Measurements from ENCODE around the gene ABI3BP. TPM values are rescaled to one million over a fixed set of nuclear protein-coding genes. Genes with fewer than 3 reads are reported as not detected.
A peak's percentile ranks its signal among the peaks of the same experiment; 100 is the strongest.

Gene ABI3BP
- total RNA-seq, 1 experiment from 2014 or later, result 0.74 TPM

DNA sequence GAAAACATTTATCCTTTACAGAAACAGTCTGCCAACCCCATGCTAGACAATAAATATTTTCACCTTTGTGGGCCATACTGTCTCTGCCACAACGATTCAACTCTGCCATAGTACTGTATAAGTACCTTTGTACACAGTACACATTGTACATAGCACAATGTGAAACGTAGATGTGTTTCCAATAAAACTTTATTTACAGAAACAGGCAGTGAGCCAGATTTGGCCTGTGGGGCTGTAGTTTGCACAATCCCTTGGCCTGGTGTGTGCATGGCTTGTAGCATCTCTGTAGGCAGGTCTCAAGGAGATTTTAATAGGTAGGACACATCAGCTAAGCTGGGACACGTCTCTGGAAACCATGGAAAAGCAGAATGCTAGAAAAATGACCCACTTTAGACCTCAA lies 209.6 kb downstream of the ABI3BP start (continued):
- TF ChIP-seq GTF2I (CRISPR knock-in tag; conservative IDR thresholded peaks at IDR 0.05), result no peak

DNA sequence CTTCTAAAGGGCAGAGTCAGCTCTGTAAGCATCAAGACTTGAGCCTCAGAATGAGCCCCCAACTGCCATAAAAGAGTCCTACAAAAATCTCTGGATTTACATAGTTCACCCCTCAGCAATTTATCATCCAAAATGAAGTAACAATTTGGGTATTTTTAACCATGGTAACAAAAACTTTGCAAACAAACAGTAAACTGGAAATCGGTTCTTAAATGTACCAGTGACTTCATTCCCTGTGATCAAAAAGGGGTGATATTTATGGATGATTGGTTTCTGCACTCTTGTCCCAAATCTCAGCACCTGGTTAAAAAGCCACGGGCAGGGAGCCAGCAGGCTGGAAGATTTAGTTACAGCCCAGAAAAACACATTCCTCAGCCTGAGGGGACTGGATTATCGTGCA lies 210.3 kb downstream of the ABI3BP start:
- Mint-ChIP-seq H3K36me3 (peaks cover 5% of the 10 kb centered on the region; the same call in 1 of the 2 replicates), H3K27me3 (ENCODE audit: low read depth) (no peaks in the 10 kb centered on the region; the same call in 1 of the 2 replicates), H3K4me3 (no peak overlapping the region), H3K9me3 (peaks cover 13% of the 10 kb centered on the region), H3K27ac (no peak overlapping the region), H3K4me1 (peaks cover 4% of the 10 kb centered on the region; the same call in 1 of the 2 replicates)
- DNase-seq (ENCODE audit: low spot score) (no peak), ATAC-seq (no peak)
- CTCF ChIA-PET, result interaction anchor here (0.9 kb wide), 1 partner anchor 13 kb away, joined by 5 read pairs; no protein-coding TSS in a partner anchor
- no peak for TF ChIP-seq RELA (CRISPR knock-in tag; IDR thresholded peaks at IDR 0.05; ENCODE audit: borderline replicate concordance)
- TF ChIP-seq FOXK1 (CRISPR knock-in tag; IDR thresholded peaks at IDR 0.05), result no peak
- POLR2A ChIA-PET, result interaction anchor here (0.6 kb wide), 1 partner anchor 290 kb away, joined by 4 read pairs; no protein-coding TSS in a partner anchor

DNA sequence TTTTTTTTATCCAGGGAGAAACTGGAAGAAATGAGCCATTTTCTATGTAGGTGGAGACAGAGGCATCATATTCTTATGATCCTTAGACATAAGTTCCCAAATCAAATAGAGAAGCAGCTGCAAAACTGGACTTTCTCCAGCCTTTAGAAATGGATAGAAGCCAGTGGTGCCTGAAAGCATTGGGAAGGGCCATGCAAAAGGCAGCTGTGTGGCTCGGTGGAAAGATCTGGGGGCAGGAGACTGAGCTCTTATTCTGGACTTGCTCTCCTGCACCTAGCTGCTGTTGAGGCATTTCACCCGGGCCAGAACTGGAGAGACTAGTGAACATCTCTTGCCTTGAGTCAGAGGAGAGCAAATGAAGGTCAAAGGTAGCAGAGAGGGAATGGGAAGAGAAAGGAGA lies 210.9 kb downstream of the ABI3BP start:
- Mint-ChIP-seq H3K4me1 (peaks cover 4% of the 10 kb centered on the region; the same call in 1 of the 2 replicates), H3K9me3 (peaks cover 13% of the 10 kb centered on the region), H3K36me3 (peaks cover 5% of the 10 kb centered on the region; the same call in 1 of the 2 replicates), H3K4me3 (no peak overlapping the region), H3K27ac (no peak overlapping the region; the same call in 1 of the 2 replicates), H3K27me3 (ENCODE audit: low read depth) (no peaks in the 10 kb centered on the region; the same call in 1 of the 2 replicates)
- ATAC-seq (no peak), DNase-seq (ENCODE audit: low spot score) (no peak)
- ChIA-PET CTCF (interaction anchor here (0.9 kb wide), 1 partner anchor 14 kb away, joined by 5 read pairs; no protein-coding TSS in a partner anchor), POLR2A (interaction anchor here (0.6 kb wide), 1 partner anchor 289 kb away, joined by 4 read pairs; no protein-coding TSS in a partner anchor)
- TF ChIP-seq CREM (CRISPR knock-in tag; IDR thresholded peaks at IDR 0.05) (no peak), NFATC4 (CRISPR knock-in tag; IDR thresholded peaks at IDR 0.05) (no peak), FOXK1 (CRISPR knock-in tag; IDR thresholded peaks at IDR 0.05) (no peak), TCF7 (CRISPR knock-in tag; IDR thresholded peaks at IDR 0.05; ENCODE audit: low read depth) (no peak), FOXP1 (CRISPR knock-in tag; IDR thresholded peaks at IDR 0.05; ENCODE audit: borderline replicate concordance) (no peak), MYBL2 (CRISPR knock-in tag; IDR thresholded peaks at IDR 0.05) (no peak), ZNF671 (CRISPR knock-in tag; IDR thresholded peaks at IDR 0.05) (no peak), CBFB (CRISPR knock-in tag; IDR thresholded peaks at IDR 0.05; ENCODE audit: low read depth) (no peak), GTF2I (CRISPR knock-in tag; conservative IDR thresholded peaks at IDR 0.05) (no peak), SOX15 (CRISPR knock-in tag; IDR thresholded peaks at IDR 0.05) (no peak)

DNA sequence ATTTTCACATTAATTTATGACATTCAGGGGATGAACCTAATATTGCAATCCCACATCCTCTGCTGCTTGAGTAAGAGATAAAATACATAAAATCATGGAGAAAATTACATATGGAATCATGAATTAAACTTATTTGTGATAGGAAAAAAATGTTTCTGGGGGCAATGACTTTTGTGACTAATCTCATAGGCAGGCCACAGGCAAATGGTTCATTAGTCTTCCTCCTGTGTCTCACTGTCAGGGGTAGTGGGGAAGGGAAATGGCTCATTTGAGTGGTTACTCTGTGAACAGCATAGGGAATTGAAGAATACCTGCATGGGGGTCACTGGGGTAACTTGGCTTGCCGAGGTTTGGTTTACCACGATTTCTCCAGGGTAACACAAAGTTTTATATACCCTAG lies 211.9 kb downstream of the ABI3BP start:
- ChIA-PET CTCF (no interaction called here), POLR2A (no interaction called here)
- Mint-ChIP-seq H3K4me1 (peaks cover 4% of the 10 kb centered on the region; the same call in 1 of the 2 replicates), H3K27ac (no peak overlapping the region), H3K9me3 (peaks cover 13% of the 10 kb centered on the region), H3K4me3 (no peak overlapping the region), H3K36me3 (peaks cover 5% of the 10 kb centered on the region; the same call in 1 of the 2 replicates), H3K27me3 (ENCODE audit: low read depth) (no peaks in the 10 kb centered on the region; the same call in 1 of the 2 replicates)
- DNase-seq (ENCODE audit: low spot score) (no peak), ATAC-seq (peak; percentile 38; the same call in 1 of the 2 replicates)
- TF ChIP-seq HMGA2 (CRISPR knock-in tag; IDR thresholded peaks at IDR 0.05) (no peak), ETV6 (CRISPR knock-in tag; IDR thresholded peaks at IDR 0.05) (no peak), ZBTB21 (CRISPR knock-in tag; IDR thresholded peaks at IDR 0.05; ENCODE audit: borderline replicate concordance) (no peak), KAT7 (CRISPR knock-in tag; IDR thresholded peaks at IDR 0.05; ENCODE audit: borderline replicate concordance) (no peak), ZNF121 (CRISPR knock-in tag; IDR thresholded peaks at IDR 0.05) (no peak), GTF2I (CRISPR knock-in tag; conservative IDR thresholded peaks at IDR 0.05) (no peak), GABPB1 (CRISPR knock-in tag; IDR thresholded peaks at IDR 0.05) (no peak), JUN (CRISPR knock-in tag; IDR thresholded peaks at IDR 0.05) (no peak), CREM (CRISPR knock-in tag; IDR thresholded peaks at IDR 0.05) (no peak), ZNF263 (CRISPR knock-in tag; IDR thresholded peaks at IDR 0.05; ENCODE audit: low read depth) (no peak), SMAD3 (CRISPR knock-in tag; IDR thresholded peaks at IDR 0.05; ENCODE audit: borderline replicate concordance) (no peak), RELA (CRISPR knock-in tag; IDR thresholded peaks at IDR 0.05; ENCODE audit: borderline replicate concordance) (no peak), ZNF219 (CRISPR knock-in tag; IDR thresholded peaks at IDR 0.05; ENCODE audit: borderline replicate concordance) (no peak)
- TF ChIP-seq, protein P1, sequence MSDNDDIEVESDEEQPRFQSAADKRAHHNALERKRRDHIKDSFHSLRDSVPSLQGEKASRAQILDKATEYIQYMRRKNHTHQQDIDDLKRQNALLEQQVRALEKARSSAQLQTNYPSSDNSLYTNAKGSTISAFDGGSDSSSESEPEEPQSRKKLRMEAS (CRISPR knock-in tag; IDR thresholded peaks at IDR 0.05), result no peak
- TF ChIP-seq, protein P2, sequence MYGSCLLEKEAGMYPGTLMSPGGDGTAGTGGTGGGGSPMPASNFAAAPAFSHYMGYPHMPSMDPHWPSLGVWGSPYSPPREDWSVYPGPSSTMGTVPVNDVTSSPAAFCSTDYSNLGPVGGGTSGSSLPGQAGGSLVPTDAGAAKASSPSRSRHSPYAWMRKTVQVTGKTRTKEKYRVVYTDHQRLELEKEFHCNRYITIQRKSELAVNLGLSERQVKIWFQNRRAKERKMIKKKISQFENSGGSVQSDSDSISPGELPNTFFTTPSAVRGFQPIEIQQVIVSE (CRISPR knock-in tag; IDR thresholded peaks at IDR 0.05; ENCODE audit: borderline replicate concordance), result no peak
- TF ChIP-seq, protein P3, sequence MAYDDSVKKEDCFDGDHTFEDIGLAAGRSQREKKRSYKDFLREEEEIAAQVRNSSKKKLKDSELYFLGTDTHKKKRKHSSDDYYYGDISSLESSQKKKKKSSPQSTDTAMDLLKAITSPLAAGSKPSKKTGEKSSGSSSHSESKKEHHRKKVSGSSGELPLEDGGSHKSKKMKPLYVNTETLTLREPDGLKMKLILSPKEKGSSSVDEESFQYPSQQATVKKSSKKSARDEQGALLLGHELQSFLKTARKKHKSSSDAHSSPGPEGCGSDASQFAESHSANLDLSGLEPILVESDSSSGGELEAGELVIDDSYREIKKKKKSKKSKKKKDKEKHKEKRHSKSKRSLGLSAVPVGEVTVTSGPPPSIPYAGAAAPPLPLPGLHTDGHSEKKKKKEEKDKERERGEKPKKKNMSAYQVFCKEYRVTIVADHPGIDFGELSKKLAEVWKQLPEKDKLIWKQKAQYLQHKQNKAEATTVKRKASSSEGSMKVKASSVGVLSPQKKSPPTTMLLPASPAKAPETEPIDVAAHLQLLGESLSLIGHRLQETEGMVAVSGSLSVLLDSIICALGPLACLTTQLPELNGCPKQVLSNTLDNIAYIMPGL (CRISPR knock-in tag; IDR thresholded peaks at IDR 0.05), result no peak
- TF ChIP-seq, protein P4, sequence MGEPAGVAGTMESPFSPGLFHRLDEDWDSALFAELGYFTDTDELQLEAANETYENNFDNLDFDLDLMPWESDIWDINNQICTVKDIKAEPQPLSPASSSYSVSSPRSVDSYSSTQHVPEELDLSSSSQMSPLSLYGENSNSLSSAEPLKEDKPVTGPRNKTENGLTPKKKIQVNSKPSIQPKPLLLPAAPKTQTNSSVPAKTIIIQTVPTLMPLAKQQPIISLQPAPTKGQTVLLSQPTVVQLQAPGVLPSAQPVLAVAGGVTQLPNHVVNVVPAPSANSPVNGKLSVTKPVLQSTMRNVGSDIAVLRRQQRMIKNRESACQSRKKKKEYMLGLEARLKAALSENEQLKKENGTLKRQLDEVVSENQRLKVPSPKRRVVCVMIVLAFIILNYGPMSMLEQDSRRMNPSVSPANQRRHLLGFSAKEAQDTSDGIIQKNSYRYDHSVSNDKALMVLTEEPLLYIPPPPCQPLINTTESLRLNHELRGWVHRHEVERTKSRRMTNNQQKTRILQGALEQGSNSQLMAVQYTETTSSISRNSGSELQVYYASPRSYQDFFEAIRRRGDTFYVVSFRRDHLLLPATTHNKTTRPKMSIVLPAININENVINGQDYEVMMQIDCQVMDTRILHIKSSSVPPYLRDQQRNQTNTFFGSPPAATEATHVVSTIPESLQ (CRISPR knock-in tag; IDR thresholded peaks at IDR 0.05), result no peak
- TF ChIP-seq, protein P5, sequence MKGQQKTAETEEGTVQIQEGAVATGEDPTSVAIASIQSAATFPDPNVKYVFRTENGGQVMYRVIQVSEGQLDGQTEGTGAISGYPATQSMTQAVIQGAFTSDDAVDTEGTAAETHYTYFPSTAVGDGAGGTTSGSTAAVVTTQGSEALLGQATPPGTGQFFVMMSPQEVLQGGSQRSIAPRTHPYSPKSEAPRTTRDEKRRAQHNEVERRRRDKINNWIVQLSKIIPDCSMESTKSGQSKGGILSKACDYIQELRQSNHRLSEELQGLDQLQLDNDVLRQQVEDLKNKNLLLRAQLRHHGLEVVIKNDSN (CRISPR knock-in tag; IDR thresholded peaks at IDR 0.05), result no peak
